A673 (cell line): ENCODE measurements around the gene SPC24. TPM values are rescaled to one million over a fixed set of nuclear protein-coding genes. Genes with fewer than 3 reads are reported as not detected.

Experiments
- BruUV-seq: library from RNA; stranded (reverse); fragments of 400-500 nt; replicated peaks from 2 replicates; lab custom pipeline; 2021; lab: Mats Ljungman, UMichigan
- CTCF ChIA-PET: fragments of 300-600 bp; sonication (Branson Sonifier 250); formaldehyde crosslinking; loops from one replicate; lab custom pipeline; 2022; ENCODE audit warnings: antibody characterized with exemption; lab: Charles Lee
- POLR2A ChIA-PET: fragments of 300-600 bp; sonication (Branson Sonifier 250); formaldehyde crosslinking; loops from one replicate; lab custom pipeline; 2022; ENCODE audit warnings: antibody characterized with exemption; ENCODE audit not compliant: low non-redundant PET; lab: Charles Lee
- DNase-seq: peaks from one replicate; pipeline ENCODE4 v3.0.0-alpha.2; 2015; ENCODE audit warnings: low spot score
- H3K27ac ChIP-seq: fragments of 200-600 bp; sonication (generic); 2 replicates; pipeline ENCODE4 v1.5.1; 2016; ENCODE audit warnings: mixed run types, low read depth, mild to moderate bottlenecking, mixed read lengths, antibody characterized with exemption, low read length; ENCODE audit not compliant: poor library complexity, severe bottlenecking
- H3K27me3 ChIP-seq: fragments of 200-600 bp; sonication (generic); replicated peaks from 2 replicates; pipeline ENCODE4 v1.6.1; 2017; ENCODE audit warnings: mixed run types, low read depth, mild to moderate bottlenecking, mixed read lengths, antibody characterized with exemption, low read length; ENCODE audit not compliant: insufficient read depth, poor library complexity
- H3K36me3 ChIP-seq: fragments of 200-600 bp; sonication (generic); 2 replicates; pipeline ENCODE4 v1.6.1; 2016; ENCODE audit warnings: mixed run types, mild to moderate bottlenecking, mixed read lengths, antibody characterized with exemption, low read length; ENCODE audit not compliant: insufficient read depth, poor library complexity, severe bottlenecking
- H3K4me1 ChIP-seq: fragments of 200-600 bp; sonication (generic); 2 replicates; pipeline ENCODE4 v1.6.1; 2017; ENCODE audit warnings: mixed run types, mild to moderate bottlenecking, mixed read lengths, antibody characterized with exemption, low read length; ENCODE audit not compliant: insufficient read depth, poor library complexity, severe bottlenecking
- H3K4me3 ChIP-seq: fragments of 200-600 bp; sonication (generic); 2 replicates; pipeline ENCODE4 v1.5.1; 2016; ENCODE audit warnings: low read depth, mixed run types, mild to moderate bottlenecking, mixed read lengths, low read length; ENCODE audit not compliant: poor library complexity, severe bottlenecking
- H3K9me3 ChIP-seq: fragments of 200-600 bp; sonication (generic); 2 replicates; pipeline ENCODE4 v1.6.1; 2016; ENCODE audit warnings: mixed run types, low read depth, mild to moderate bottlenecking, mixed read lengths, antibody characterized with exemption, low read length; ENCODE audit not compliant: poor library complexity, severe bottlenecking
- EZH2 ChIP-seq: fragments of 200-600 bp; sonication (generic); IDR thresholded peaks from 2 replicates; pipeline ENCODE4 v1.6.1; 2017; ENCODE audit warnings: borderline replicate concordance, low read depth, mild to moderate bottlenecking, mixed read lengths, antibody characterized with exemption, low read length; ENCODE audit not compliant: poor library complexity, severe bottlenecking
- intact Hi-C: fragments of 100-400 bp; cut with micrococcal nuclease; formaldehyde crosslinking; loops from one replicate; pipeline ENCODE4 v1.10.0; 2022; ENCODE audit not compliant: unreplicated experiment
- total RNA-seq: library from RNA; stranded (reverse); gene quantifications from 2 replicates; pipeline ENCODE4 v1.2.3, GENCODE V29; 2021
- TF ChIP-seq, protein P1 (sequence below): fragments of 300-800, 200-600 bp; sonication (generic); conservative IDR thresholded peaks from 2 replicates; pipeline ENCODE4 v1.5.1; 2017; ENCODE audit warnings: low read depth, mild to moderate bottlenecking, antibody characterized with exemption, low read length, moderate library complexity, mixed read lengths

SPC24 gene
- total RNA-seq, 1 experiment from 2014 or later = 97.6 TPM

DNA sequence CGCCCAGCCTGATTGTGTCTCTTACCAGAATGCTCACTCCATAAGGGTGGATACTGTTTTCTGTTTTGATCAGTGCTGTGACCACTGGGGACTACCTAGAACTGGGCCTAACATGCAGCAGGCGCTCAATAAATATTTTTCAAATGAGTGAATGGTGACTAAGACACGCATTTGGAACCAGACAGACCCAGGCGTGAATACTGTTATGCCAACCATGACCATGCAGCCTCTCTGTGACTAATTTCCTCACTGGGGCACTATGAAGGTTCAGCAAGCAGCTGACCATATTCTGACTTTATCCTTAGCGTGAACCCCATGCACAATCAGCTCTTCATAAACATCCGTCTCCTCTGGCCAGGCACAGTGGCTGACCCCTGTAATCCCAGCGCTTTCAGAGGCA lies 13.0 kb upstream of the SPC24 start:
- no peaks in the 10 kb centered on the region for H3K27me3 ChIP-seq
- no peak for DNase-seq
- H3K4me1 ChIP-seq = no peaks in the 10 kb centered on the region
- H3K9me3 ChIP-seq = no peaks in the 10 kb centered on the region
- no peak overlapping the region for H3K27ac ChIP-seq
- H3K36me3 ChIP-seq = peaks cover 39% of the 10 kb centered on the region
- CTCF ChIA-PET = interaction anchor here (0.6 kb wide), 1 partner anchor 42 kb away, joined by 4 read pairs; no protein-coding TSS in a partner anchor
- H3K4me3 ChIP-seq = no peak overlapping the region
- intact Hi-C loops = no loop called here
- no TSS peak for BruUV-seq
- POLR2A ChIA-PET = no interaction called here
- TF ChIP-seq, protein P1, sequence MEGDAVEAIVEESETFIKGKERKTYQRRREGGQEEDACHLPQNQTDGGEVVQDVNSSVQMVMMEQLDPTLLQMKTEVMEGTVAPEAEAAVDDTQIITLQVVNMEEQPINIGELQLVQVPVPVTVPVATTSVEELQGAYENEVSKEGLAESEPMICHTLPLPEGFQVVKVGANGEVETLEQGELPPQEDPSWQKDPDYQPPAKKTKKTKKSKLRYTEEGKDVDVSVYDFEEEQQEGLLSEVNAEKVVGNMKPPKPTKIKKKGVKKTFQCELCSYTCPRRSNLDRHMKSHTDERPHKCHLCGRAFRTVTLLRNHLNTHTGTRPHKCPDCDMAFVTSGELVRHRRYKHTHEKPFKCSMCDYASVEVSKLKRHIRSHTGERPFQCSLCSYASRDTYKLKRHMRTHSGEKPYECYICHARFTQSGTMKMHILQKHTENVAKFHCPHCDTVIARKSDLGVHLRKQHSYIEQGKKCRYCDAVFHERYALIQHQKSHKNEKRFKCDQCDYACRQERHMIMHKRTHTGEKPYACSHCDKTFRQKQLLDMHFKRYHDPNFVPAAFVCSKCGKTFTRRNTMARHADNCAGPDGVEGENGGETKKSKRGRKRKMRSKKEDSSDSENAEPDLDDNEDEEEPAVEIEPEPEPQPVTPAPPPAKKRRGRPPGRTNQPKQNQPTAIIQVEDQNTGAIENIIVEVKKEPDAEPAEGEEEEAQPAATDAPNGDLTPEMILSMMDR = no peak
- TF ChIP-seq EZH2 = no peak

DNA sequence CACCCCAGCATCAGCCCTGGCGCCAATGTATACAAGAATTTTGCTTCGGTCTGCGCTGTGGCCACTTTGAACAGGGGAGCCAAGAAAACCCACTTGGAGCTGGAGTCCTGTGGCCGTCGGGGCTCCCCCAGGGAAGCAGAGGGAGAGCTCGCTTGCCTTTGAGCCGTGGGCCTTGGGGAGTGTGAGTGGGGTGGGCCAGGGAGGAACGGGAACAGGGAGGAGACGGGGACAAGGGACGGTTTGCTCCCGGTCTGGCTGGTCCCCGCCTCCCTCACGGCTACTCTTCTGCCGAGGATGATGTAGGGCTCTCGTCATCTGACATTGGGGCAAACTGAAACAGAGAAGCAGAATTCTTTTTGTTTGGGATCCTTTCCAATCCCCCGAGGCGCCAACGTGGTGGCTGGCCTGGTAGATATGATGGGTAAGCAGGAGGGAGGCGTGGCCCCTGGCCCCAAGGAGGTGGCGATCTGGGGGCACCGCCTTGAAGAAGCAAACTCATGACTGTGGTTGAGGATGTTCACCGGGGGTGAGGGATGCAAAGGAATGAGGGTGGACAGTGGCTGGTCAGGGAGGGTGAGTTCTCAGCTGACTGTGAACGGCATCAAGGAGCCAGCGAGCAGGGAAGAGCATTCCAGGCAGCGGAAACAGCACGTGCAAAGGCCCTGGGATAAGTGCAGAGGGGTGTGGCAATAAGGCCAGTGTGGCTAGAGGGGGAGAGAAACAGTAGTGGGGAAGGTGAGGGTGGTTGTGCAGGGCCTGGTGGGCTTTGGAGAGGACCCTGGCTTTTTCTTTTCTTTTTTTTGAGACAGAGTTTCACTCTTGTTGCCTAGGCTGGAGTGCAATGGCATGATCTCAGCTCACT lies 10.9 kb upstream of the SPC24 start:
- H3K9me3 ChIP-seq = no peaks in the 10 kb centered on the region
- H3K27me3 ChIP-seq = no peaks in the 10 kb centered on the region
- POLR2A ChIA-PET = no interaction called here
- no peak overlapping the region for H3K4me3 ChIP-seq
- CTCF ChIA-PET = no interaction called here
- H3K4me1 ChIP-seq = no peaks in the 10 kb centered on the region
- intact Hi-C loops = no loop called here
- BruUV-seq = no TSS peak
- H3K27ac ChIP-seq = no peak overlapping the region
- TF ChIP-seq, protein P1 = no peak
- TF ChIP-seq EZH2 = no peak
- peaks cover 25% of the 10 kb centered on the region for H3K36me3 ChIP-seq
- no peak for DNase-seq

DNA sequence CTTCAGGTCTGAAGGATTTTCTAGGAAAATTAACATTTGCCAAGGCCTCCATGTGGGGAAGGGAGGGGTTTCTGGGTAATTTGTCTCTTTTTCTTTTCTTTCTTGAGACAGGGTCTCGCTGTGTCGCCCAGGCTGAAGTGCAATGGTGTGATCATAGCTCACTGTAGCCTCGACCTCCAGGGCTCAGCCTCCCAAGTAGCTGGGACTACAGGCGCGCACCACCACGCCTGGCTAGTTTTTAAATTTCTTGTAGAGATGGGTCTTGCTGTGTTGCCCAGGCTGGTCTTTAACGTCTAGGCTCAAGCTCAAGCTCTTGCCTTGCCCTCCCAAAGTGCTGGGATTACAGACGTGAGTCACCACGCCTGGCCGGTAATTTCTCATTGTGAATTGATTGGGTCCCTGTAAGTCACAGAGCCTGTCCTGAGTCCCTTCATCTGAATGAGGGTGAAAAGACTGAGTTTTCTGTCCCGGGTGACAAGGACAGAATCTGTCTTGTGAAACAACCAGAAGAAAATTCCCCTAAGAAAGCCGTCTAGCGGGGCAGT lies 10.0 kb upstream of the SPC24 start:
- no peak for DNase-seq
- Histone ChIP-seq H3K27ac (peak overlapping the region; percentile 22), H3K9me3 (peaks cover under 1% of the 10 kb centered on the region), H3K36me3 (peaks cover 19% of the 10 kb centered on the region), H3K27me3 (no peaks in the 10 kb centered on the region), H3K4me3 (no peak overlapping the region), H3K4me1 (no peaks in the 10 kb centered on the region)
- ChIA-PET CTCF (no interaction called here), POLR2A (no interaction called here)
- intact Hi-C loops = no loop called here
- TF ChIP-seq, protein P1 = no peak
- TF ChIP-seq EZH2 = no peak
- BruUV-seq = no TSS peak
